ENCODE results near the gene ENAM. TPM values are rescaled to one million over a fixed set of nuclear protein-coding genes. Genes with fewer than 3 reads are reported as not detected.
"Not testable (repeated sequence)": the region's sequence is repeated elsewhere in the genome, so short reads cannot be mapped to it uniquely, and the experiment has no call there.

Gene ENAM
- total RNA-seq, 1 donor from 2014 or later, result not detected

GRCh38 chr4:70660106-70660505 is 31.6 kb downstream of the ENAM start:
- H3K27me3 Mint-ChIP-seq (ENCODE audit: insufficient read depth, low read depth), result no peaks in the 10 kb centered on the region
- no peaks in the 10 kb centered on the region for H3F3A ChIP-seq (ENCODE audit: low read depth)
- no peaks in the 10 kb centered on the region for H3K79me2 ChIP-seq (ENCODE audit: low read depth)
- H3K4me2 ChIP-seq, result no peak overlapping the region
- no peak overlapping the region for H3K27ac Mint-ChIP-seq
- no peaks in the 10 kb centered on the region for H3K4me1 ChIP-seq
- H3K36me3 ChIP-seq, result no peaks in the 10 kb centered on the region
- H3K9me3 Mint-ChIP-seq, result no peaks in the 10 kb centered on the region
- H3K27me3 ChIP-seq, result no peaks in the 10 kb centered on the region
- H3K9ac ChIP-seq, result no peak overlapping the region
- H3K27ac ChIP-seq, result no peak overlapping the region
- H3K4me3 Mint-ChIP-seq, result no peak overlapping the region
- no peak for DNase-seq (ENCODE audit: low spot score)
- no peaks in the 10 kb centered on the region for H3K9me3 ChIP-seq (ENCODE audit: low read depth)
- H2AFZ ChIP-seq (replicated peaks), result no peak overlapping the region
- no peaks in the 10 kb centered on the region for H3K4me1 Mint-ChIP-seq
- no peaks in the 10 kb centered on the region for H4K20me1 ChIP-seq (ENCODE audit: low read depth)
- H3K4me3 ChIP-seq, result no peak overlapping the region
- no peaks in the 10 kb centered on the region for H3K36me3 Mint-ChIP-seq
- no peak for TF ChIP-seq CTCF (IDR thresholded peaks at IDR 0.05)
- no peak for TF ChIP-seq EZH2phosphoT487 (IDR thresholded peaks at IDR 0.05)
- TF ChIP-seq EZH2 (IDR thresholded peaks at IDR 0.05), result no peak

- not testable (repeated sequence) for H3K4me1 Mint-ChIP-seq; H3K9me3 ChIP-seq (ENCODE audit: low read depth); H3K4me1 ChIP-seq; H3K27ac Mint-ChIP-seq; H3K27me3 Mint-ChIP-seq (ENCODE audit: insufficient read depth, low read depth); H3K27ac ChIP-seq; H3F3A ChIP-seq (ENCODE audit: low read depth); H4K20me1 ChIP-seq (ENCODE audit: low read depth); H3K79me2 ChIP-seq (ENCODE audit: low read depth); H3K4me2 ChIP-seq; H2AFZ ChIP-seq (replicated peaks); H3K36me3 ChIP-seq; H3K27me3 ChIP-seq; H3K4me3 ChIP-seq; H3K4me3 Mint-ChIP-seq; H3K9me3 Mint-ChIP-seq; DNase-seq (ENCODE audit: low spot score); H3K36me3 Mint-ChIP-seq; H3K9ac ChIP-seq
Observed at GRCh38 chr4:70661309-70661922, 32.9 kb downstream of the ENAM start.

GRCh38 chr4:70666369-70666768 is 37.8 kb downstream of the ENAM start, which contains the start of gene JCHAIN:
Gene JCHAIN (minus strand): TSS chr4:70666508. CDS start chr4:70666490, 18 bp downstream.
- Histone ChIP-seq H3K9me3 (ENCODE audit: low read depth) (no peaks in the 10 kb centered on the region), H3K79me2 (ENCODE audit: low read depth) (no peaks in the 10 kb centered on the region), H3K36me3 (no peaks in the 10 kb centered on the region), H3F3A (ENCODE audit: low read depth) (no peaks in the 10 kb centered on the region), H3K27me3 (no peaks in the 10 kb centered on the region), H4K20me1 (ENCODE audit: low read depth) (no peaks in the 10 kb centered on the region), H3K27ac (no peak within 1 kb of the TSS), H3K9ac (no peak within 1 kb of the TSS), H2AFZ (replicated peaks) (no peak within 1 kb of the TSS), H3K4me1 (no peaks in the 10 kb centered on the region), H3K4me2 (no peak within 1 kb of the TSS), H3K4me3 (no peak within 1 kb of the TSS)
- H3K36me3 Mint-ChIP-seq, result no peaks in the 10 kb centered on the region
- DNase-seq (ENCODE audit: low spot score), result no peak
- H3K4me3 Mint-ChIP-seq, result no peak within 1 kb of the TSS
- H3K27ac Mint-ChIP-seq, result no peak within 1 kb of the TSS
- TF ChIP-seq EZH2 (IDR thresholded peaks at IDR 0.05), result no peak
- no peak for TF ChIP-seq EZH2phosphoT487 (IDR thresholded peaks at IDR 0.05)
- TF ChIP-seq CTCF (IDR thresholded peaks at IDR 0.05), result no peak
- H3K4me1 Mint-ChIP-seq, result no peaks in the 10 kb centered on the region
- no peaks in the 10 kb centered on the region for H3K9me3 Mint-ChIP-seq
- no peaks in the 10 kb centered on the region for H3K27me3 Mint-ChIP-seq (ENCODE audit: insufficient read depth, low read depth)

- Histone ChIP-seq H3K4me3 (no peak overlapping the region), H3F3A (ENCODE audit: low read depth) (no peaks in the 10 kb centered on the region), H3K4me1 (no peaks in the 10 kb centered on the region), H3K27ac (no peak overlapping the region), H3K27me3 (no peaks in the 10 kb centered on the region), H2AFZ (replicated peaks) (no peak overlapping the region), H3K79me2 (ENCODE audit: low read depth) (no peaks in the 10 kb centered on the region), H3K9me3 (ENCODE audit: low read depth) (no peaks in the 10 kb centered on the region), H3K36me3 (no peaks in the 10 kb centered on the region), H3K9ac (no peak overlapping the region), H4K20me1 (ENCODE audit: low read depth) (no peaks in the 10 kb centered on the region), H3K4me2 (no peak overlapping the region)
- Mint-ChIP-seq H3K27ac (no peak overlapping the region), H3K4me3 (no peak overlapping the region), H3K36me3 (no peaks in the 10 kb centered on the region), H3K27me3 (ENCODE audit: insufficient read depth, low read depth) (no peaks in the 10 kb centered on the region), H3K9me3 (no peaks in the 10 kb centered on the region), H3K4me1 (no peaks in the 10 kb centered on the region)
- TF ChIP-seq CTCF (IDR thresholded peaks at IDR 0.05) (no peak), EZH2 (IDR thresholded peaks at IDR 0.05) (no peak), EZH2phosphoT487 (IDR thresholded peaks at IDR 0.05) (no peak)
- no peak for DNase-seq (ENCODE audit: low spot score)
Observed at GRCh38 chr4:70667740-70668535, 39.4 kb downstream of the ENAM start.

Measured in neural progenitor cell (in vitro differentiated cells).